Right atrium auricular region (tissue), 2 donors: ENCODE data around the gene NPIPB4. TPM values are rescaled to one million over a fixed set of nuclear protein-coding genes. Genes with fewer than 3 reads are reported as not detected.
"Not testable (repeated sequence)": the region's sequence is repeated elsewhere in the genome, so short reads cannot be mapped to it uniquely, and the experiment has no call there.

Experiments
- DNase-seq: peaks from one replicate; pipeline ENCODE4 v3.0.0-alpha.2; 2019; ENCODE audit warnings: low spot score
- H3K27ac ChIP-seq, 2 donors: fragments of 200-600 bp; sonication (generic); 1 replicate in 1 of 2; 2 replicates in 1 of 2; pipeline ENCODE4 v1.5.1; 2016 to 2019
- H3K27me3 ChIP-seq, 2 donors: fragments of 200-600 bp; sonication (generic); one replicate each; pipeline versions ENCODE4 v1.5.1 to v1.6.0; 2017 to 2019
- H3K36me3 ChIP-seq: fragments of 200-600 bp; sonication (generic); one replicate; pipeline ENCODE4 v1.5.1; 2016
- H3K4me1 ChIP-seq, 2 donors: fragments of 200-600 bp; sonication (generic); one replicate each; pipeline versions ENCODE4 v1.5.1 to v1.6.0; 2017 to 2019
- H3K4me3 ChIP-seq, 2 donors: fragments of 200-600 bp; sonication (generic); 1 replicate in 1 of 2; 2 replicates in 1 of 2; pipeline ENCODE4 v1.5.1; 2017 to 2019; ENCODE audit warnings: mild to moderate bottlenecking in 1 of 2, moderate library complexity in 1 of 2
- H3K9me3 ChIP-seq, 2 donors: fragments of 200-600 bp; sonication (generic); one replicate each; pipeline ENCODE4 v1.5.1; 2019
- CTCF ChIP-seq, 2 donors: fragments of 200-600 bp; sonication (generic); IDR thresholded peaks; one replicate each; pipeline ENCODE4 v1.5.1; 2019; ENCODE audit warnings: antibody characterized with exemption in 2 of 2
- total RNA-seq, 2 donors: library from RNA; depleted of rRNA; stranded (reverse); fragments of >200 nt; gene quantifications; one replicate each; pipeline ENCODE4 v1.1.0, GENCODE V29; 2016

The NPIPB4 gene
- total RNA-seq, 2 donors from 2014 or later = 4.7 to 10.4 TPM

DNA sequence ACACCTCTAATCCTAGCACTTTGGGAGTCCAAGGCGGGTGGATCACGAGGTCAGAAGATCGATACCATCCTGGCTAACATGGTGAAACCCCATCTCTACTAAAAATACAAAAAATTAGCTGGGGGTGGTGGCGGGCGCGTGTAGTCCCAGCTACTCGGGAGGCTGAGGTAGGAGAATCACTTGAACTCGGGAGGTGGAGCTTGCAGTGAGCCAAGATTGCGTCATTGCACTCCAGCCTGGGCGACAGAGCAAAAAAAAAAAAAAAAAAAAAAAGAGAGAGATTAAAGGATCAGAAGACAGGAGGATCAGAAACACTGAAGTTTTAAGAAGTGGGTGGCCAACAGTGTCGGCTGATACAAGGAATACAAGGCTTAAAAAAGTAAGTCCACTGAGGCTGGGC, 41.9 kb downstream of the NPIPB4 start:
- not testable (repeated sequence) for H3K36me3 ChIP-seq, H3K9me3 ChIP-seq, H3K4me1 ChIP-seq, DNase-seq, H3K27ac ChIP-seq, H3K4me3 ChIP-seq, H3K27me3 ChIP-seq

- H3K4me1 ChIP-seq, H3K4me3 ChIP-seq, H3K36me3 ChIP-seq, DNase-seq, H3K27me3 ChIP-seq, H3K9me3 ChIP-seq, H3K27ac ChIP-seq: not testable (repeated sequence)
Measured at GRCh38 chr16:21802375-21802663, 55.2 kb downstream of the NPIPB4 start.

DNA sequence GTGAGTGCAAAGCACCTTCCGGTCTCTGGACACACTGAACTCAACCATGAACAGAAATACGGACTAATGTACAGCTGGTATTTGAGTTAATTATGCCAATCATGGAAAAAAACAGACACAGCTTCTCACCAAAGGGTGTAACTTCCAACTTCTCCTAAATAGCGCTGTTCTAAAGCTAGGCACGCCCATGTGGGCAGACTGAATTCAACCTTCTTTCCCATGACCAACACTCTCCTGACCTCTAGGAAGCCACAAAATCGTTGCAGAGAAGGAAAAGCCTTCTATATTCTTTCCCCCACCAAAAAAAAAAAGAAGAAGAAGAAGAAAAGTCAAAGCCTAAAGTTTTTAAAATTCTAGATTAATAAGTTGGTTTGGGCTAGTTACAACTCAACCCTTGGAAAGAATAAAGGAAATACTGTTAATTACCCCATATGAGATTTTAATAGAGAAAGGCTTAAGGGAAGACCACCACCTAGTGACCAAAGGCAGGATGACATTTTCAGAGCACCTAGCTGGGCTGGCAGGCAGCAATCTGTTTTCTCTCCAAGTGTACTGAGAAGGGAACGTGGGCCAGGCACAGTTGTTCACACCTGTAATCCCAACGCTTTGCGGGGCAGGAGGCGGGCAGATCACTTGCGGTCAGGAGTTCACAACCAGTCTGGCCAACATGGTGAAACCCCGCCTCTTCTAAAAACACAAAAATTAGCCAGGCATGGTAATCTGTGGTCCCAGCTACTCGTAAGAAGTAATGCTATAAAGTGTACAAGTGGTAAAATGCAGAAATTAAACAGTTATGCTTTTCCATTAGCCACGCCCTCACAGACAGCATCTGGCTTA, 55.8 kb downstream of the NPIPB4 start:
- H3K27me3 ChIP-seq = not testable (repeated sequence)

DNA sequence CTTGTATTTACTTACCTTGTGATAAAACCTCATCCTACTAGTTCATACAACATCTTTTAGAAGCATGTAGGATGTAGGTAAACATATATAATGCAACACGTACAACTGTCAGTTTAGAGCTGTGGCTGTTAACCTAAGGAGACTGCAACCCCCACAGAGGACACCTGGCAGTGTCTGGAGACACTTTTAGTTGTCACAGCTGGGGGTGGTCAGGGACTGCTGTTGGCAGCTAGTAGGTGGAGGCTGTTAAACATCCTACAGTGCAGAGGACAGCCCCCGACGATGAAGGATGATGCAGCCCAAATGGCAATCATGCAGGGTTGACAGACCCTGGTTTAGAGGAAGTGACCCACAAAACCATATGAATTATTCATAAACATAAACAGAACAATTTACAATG, 59.0 kb downstream of the NPIPB4 start:
- not testable (repeated sequence) for H3K4me1 ChIP-seq, H3K36me3 ChIP-seq, DNase-seq, H3K27ac ChIP-seq, H3K4me3 ChIP-seq, H3K27me3 ChIP-seq, H3K9me3 ChIP-seq

More for the DNA sequence above, 55.8 kb downstream of the NPIPB4 start:
- TF ChIP-seq CTCF (IDR thresholded peaks at IDR 0.05) = peak in 1 of 2 donors; percentile 55
- not testable (repeated sequence) for H3K36me3 ChIP-seq, H3K27ac ChIP-seq, H3K4me1 ChIP-seq, DNase-seq, H3K4me3 ChIP-seq, H3K9me3 ChIP-seq

- H3K4me1 ChIP-seq, DNase-seq, H3K36me3 ChIP-seq, H3K4me3 ChIP-seq, H3K9me3 ChIP-seq, H3K27me3 ChIP-seq, H3K27ac ChIP-seq: not testable (repeated sequence)
Measured at GRCh38 chr16:21793310-21793709, 64.2 kb downstream of the NPIPB4 start.

GRCh38 chr16:21790506-21790905, 67.0 kb downstream of the NPIPB4 start:
- not testable (repeated sequence) for H3K4me1 ChIP-seq, H3K36me3 ChIP-seq, H3K9me3 ChIP-seq, H3K27ac ChIP-seq, H3K27me3 ChIP-seq, H3K4me3 ChIP-seq, DNase-seq

Other genes starting within 250 kb of the NPIPB4 start
- 1 to 10 TPM in 1 of 2 donors, under 1 TPM in 1; 0.67 to 1.6 TPM for gene IGSF6, start 205.1 kb downstream of the NPIPB4 start, total RNA-seq
- not detected for gene OTOA, start 193.8 kb downstream of the NPIPB4 start, total RNA-seq
- gene UQCRC2, start 95.6 kb upstream of the NPIPB4 start, total RNA-seq = 100 to 1,000 TPM; 249 to 489 TPM
- gene PDZD9, start 143.4 kb upstream of the NPIPB4 start, total RNA-seq = not detected
- 10 to 100 TPM; 10.9 to 12.1 TPM for gene MOSMO, start 150.4 kb upstream of the NPIPB4 start, total RNA-seq
- not detected for gene VWA3A, start 234.8 kb upstream of the NPIPB4 start, total RNA-seq